Stimulated activated CD4-positive, alpha-beta T cell treated with anti-CD3 and anti-CD28 coated beads, Interleukin-12 subunit alpha, Interleukin-12 subunit beta, amount 100 ng/mL, for 4 hours (primary cell): ENCODE data around the gene IMPDH2.

ENCODE experiments used
- DNase-seq: peaks from one replicate; pipeline ENCODE4 v3.0.0-alpha.2; 2020

The IMPDH2 gene

GRCh38 chr3:49005303-49005680, 23.9 kb downstream of the IMPDH2 start:
- DNase-seq, result no peak

- no peak for DNase-seq
Measured at GRCh38 chr3:49004352-49005302, 24.6 kb downstream of the IMPDH2 start.

- no peak for DNase-seq
Measured at GRCh38 chr3:49001155-49001554, 28.0 kb downstream of the IMPDH2 start.

GRCh38 chr3:48999085-48999858, 29.9 kb downstream of the IMPDH2 start:
- DNase-seq, result no peak

GRCh38 chr3:48997714-48998637, 31.2 kb downstream of the IMPDH2 start:
- DNase-seq, result no peak

- DNase-seq, result no peak
Measured at GRCh38 chr3:48997102-48997635, 32.0 kb downstream of the IMPDH2 start.

GRCh38 chr3:48996640-48997039, 32.6 kb downstream of the IMPDH2 start:
- DNase-seq, result no peak

- DNase-seq, result no peak
Measured at GRCh38 chr3:48993834-48994233, 35.4 kb downstream of the IMPDH2 start.

GRCh38 chr3:48991851-48992545, 37.2 kb downstream of the IMPDH2 start:
- DNase-seq, result no peak

- DNase-seq, result peak; percentile 18
Measured at GRCh38 chr3:48990636-48991469, 38.3 kb downstream of the IMPDH2 start.

GRCh38 chr3:48989796-48990635, 39.2 kb downstream of the IMPDH2 start, which contains the start of gene P4HTM:
Gene P4HTM (plus strand): TSS chr3:48990241. CDS start chr3:48990257, 16 bp downstream.
- DNase-seq, result peak; percentile 79

GRCh38 chr3:48989126-48989795, 39.9 kb downstream of the IMPDH2 start:
- no peak for DNase-seq

- no peak for DNase-seq
Measured at GRCh38 chr3:48985831-48986376, 43.3 kb downstream of the IMPDH2 start.

- DNase-seq, result no peak
Measured at GRCh38 chr3:48984663-48985062, 44.5 kb downstream of the IMPDH2 start.

- DNase-seq, result no peak
Measured at GRCh38 chr3:48983096-48983495, 46.1 kb downstream of the IMPDH2 start.

GRCh38 chr3:48982686-48983085, 46.5 kb downstream of the IMPDH2 start:
- DNase-seq, result no peak

- no peak for DNase-seq
Measured at GRCh38 chr3:48982016-48982415, 47.2 kb downstream of the IMPDH2 start.

- no peak for DNase-seq
Measured at GRCh38 chr3:48980295-48980694, 48.9 kb downstream of the IMPDH2 start.

- DNase-seq, result no peak
Measured at GRCh38 chr3:48979451-48979850, 49.7 kb downstream of the IMPDH2 start.
